Endometrial microvascular endothelial cells (primary cell): ENCODE data around the gene TNN. TPM values are rescaled to one million over a fixed set of nuclear protein-coding genes. Genes with fewer than 3 reads are reported as not detected.
"Not testable (repeated sequence)": the region's sequence is repeated elsewhere in the genome, so short reads cannot be mapped to it uniquely, and the experiment has no call there.

Experiments used
- in situ Hi-C: cut with HindIII; loops from 2 replicates; pipeline ENCODE4 v1.10.0; 2017; ENCODE audit warnings: low sequenced_read_pairs, low pct_unique_long_range_greater_than_20kb; ENCODE audit errors: inconsistent ontology term
- total RNA-seq: library from RNA; depleted of rRNA; stranded (reverse); fragments of >200 nt; gene quantifications from one replicate; pipeline ENCODE4 v1.2.3, GENCODE V29; 2015; ENCODE audit errors: inconsistent ontology term

Gene TNN, protein sequence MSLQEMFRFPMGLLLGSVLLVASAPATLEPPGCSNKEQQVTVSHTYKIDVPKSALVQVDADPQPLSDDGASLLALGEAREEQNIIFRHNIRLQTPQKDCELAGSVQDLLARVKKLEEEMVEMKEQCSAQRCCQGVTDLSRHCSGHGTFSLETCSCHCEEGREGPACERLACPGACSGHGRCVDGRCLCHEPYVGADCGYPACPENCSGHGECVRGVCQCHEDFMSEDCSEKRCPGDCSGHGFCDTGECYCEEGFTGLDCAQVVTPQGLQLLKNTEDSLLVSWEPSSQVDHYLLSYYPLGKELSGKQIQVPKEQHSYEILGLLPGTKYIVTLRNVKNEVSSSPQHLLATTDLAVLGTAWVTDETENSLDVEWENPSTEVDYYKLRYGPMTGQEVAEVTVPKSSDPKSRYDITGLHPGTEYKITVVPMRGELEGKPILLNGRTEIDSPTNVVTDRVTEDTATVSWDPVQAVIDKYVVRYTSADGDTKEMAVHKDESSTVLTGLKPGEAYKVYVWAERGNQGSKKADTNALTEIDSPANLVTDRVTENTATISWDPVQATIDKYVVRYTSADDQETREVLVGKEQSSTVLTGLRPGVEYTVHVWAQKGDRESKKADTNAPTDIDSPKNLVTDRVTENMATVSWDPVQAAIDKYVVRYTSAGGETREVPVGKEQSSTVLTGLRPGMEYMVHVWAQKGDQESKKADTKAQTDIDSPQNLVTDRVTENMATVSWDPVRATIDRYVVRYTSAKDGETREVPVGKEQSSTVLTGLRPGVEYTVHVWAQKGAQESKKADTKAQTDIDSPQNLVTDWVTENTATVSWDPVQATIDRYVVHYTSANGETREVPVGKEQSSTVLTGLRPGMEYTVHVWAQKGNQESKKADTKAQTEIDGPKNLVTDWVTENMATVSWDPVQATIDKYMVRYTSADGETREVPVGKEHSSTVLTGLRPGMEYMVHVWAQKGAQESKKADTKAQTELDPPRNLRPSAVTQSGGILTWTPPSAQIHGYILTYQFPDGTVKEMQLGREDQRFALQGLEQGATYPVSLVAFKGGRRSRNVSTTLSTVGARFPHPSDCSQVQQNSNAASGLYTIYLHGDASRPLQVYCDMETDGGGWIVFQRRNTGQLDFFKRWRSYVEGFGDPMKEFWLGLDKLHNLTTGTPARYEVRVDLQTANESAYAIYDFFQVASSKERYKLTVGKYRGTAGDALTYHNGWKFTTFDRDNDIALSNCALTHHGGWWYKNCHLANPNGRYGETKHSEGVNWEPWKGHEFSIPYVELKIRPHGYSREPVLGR (N-terminal part only)
- not detected for total RNA-seq

DNA sequence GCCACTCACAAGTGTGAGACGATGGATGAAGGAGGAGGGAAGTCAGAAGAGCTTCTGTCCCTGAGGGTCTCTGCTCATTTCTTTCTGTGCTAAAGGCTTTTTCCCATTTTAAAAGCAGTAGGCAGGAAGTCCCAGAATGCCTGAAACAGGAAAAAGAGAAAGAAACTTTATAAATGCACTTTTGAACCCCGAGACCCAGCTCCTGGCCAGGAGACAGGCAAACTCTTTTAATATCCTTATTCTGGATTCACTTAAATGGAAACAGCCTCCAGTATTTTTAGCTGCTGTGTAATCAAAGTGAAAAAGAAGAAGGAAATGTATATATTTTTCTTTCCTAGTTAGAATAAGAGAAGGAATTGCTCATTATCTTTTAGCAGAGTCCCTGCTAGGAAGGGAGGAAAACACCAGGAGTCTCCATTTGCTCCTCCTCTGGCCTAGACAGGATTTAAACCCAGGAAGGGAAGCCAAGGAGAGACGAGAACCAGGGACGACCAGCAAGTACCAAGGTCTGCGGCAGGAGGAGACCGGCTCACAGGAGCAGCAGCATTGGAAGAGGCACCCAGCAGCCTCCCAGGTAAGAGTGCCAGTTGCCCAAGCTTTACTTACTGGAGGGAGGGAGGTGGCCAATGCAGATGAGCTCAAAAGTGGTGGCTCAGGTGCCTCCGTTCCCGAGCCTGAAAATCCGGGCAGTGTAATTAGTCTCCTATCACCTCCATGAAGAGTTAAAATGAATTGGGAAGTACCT is at the start of gene TNN:
TSS of gene TNN (plus strand) at position 472 of the 745 bp plus-strand sequence. CDS start 9,586 bp downstream, outside the sequence.
- in situ Hi-C loops, result no loop called here

DNA sequence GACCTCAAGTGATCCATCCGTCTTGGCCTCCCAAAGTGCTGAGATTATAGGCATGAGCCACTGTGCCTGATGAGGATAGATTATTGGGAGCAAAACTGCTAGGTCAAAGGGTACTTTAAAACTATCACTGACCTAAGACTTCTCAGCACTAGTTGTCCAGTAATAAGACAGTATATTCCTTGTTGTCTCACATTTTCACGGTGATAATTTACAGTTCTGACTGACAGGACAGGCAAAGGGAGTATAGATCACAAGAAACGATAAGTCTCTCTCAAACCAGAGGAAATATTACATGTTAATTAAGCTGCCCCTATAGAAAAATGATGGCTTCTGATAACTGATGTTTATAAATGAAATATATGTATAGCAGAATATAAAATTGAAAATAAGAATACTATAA is 48.1 kb upstream of the TNN start:
- in situ Hi-C loops, result no loop called here

DNA sequence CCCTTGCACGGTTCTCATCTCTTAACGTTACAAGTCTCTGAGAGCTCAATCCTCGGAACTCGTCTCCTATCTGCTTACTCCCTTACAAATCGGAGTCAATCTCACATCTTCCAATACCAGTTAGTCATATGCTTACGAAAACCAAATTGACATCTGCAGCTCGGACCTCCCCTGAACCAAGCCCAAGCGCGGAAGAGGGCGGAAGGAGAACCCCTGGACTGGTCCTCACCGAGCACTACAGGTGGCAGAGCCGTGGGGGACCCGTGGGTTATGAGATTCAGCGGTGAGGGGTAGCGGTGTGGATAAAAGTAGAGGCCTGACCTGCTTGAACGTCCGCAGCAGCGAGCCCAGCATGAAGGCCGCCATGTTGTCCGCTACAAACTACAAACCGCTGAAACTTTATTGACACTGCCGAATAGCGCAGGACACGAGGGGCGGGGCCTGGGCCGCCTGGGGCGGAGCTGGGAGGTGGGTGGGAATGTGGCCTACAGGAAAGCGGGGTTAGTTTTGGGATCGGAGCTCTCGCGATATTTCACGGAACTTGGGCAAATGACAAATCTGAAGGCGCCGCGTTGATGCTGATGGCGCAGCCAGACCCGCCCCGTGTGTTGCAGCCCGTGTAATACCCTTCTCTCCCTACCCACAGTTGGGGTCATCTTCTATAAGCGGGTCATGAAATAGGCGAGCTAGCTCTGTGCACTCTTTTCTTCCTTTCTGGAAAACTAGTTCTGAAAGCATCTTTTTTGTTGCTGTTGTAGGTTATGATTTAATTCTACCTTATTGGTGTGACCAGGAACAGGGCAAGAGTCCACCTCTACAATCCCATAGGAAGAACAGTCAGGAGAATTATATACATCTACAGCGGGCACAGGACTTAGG is 44.4 kb upstream of the TNN start, which contains the start of gene MRPS14:
TSS of gene MRPS14 (minus strand) at position 383 of the 879 bp plus-strand sequence. CDS start at position 366, 17 bp downstream.
- in situ Hi-C loops, result no loop called here

DNA sequence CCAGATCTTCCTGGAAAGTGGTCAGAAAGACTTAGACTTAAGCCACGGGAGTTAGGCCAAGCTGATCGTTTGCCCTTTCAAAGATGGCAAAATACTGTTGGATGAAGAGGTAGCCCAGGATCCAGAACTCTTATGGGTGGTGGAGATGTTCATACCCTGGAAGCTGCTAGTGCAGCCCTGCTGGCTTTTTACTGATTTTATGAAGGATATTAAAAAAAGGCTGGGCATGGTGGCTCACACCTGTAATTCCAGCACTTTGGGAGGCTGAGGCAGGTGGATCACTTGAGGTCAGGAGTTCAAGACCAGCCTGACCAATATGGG is 43.8 kb upstream of the TNN start:
- in situ Hi-C loops, result not testable (repeated sequence)

DNA sequence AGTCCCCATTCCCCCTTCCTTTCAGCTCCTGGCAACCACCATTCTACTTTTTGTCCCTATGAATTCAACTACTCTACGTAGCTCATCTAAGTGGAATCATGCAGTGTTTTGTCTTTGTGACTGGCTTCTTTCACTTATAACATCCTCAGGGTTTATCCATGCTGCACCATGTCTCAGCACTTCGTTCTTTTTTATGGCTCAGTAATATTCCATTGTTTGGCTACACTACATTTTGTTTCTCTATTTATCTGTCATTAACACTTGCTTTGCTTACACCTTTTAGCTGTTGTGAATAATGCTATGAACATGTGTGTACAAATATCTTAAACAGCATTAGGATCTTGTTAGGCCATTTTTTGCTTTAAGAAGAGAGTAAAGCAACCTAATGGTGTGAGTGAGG is 42.9 kb upstream of the TNN start:
- in situ Hi-C loops, result no loop called here

DNA sequence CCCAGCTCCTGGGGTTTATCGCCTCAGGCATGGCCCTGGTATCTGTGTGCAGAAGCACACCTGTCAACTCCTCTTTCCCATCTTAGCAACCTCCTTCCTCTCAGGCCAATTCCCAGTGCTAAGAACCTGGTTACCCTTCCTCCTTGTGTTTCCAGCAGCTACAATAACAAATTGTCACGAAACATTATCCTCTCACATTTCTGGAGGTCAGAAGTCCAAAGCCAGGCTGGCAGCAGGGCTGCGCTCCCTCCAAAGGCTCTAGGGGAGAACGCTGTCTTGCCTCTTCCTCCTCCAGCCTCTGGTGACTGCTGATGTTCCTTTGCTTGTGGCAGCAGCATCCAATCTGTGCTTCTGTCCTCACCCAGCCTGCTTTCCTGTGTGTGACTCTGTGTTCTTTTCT is 33.7 kb upstream of the TNN start:
- in situ Hi-C loops, result no loop called here

DNA sequence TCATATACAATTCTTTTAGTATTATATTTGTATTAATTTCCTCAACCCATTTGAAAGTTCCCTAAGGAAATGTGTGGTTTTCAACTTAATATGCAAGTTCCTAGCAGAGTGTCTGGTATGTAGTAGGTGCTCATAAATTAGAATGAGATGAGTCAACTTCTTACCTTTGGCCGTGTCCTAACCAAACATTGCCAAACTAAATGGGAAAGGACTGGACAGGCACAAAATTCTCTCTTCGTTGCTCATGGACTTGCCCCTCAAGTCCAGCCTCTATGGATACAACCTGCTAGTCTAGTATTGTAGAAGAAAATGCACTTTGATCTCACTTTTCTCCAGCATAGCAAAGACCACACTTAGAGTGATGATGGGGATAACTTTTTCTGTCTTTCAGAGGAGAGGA is 32.9 kb upstream of the TNN start:
- in situ Hi-C loops, result no loop called here

DNA sequence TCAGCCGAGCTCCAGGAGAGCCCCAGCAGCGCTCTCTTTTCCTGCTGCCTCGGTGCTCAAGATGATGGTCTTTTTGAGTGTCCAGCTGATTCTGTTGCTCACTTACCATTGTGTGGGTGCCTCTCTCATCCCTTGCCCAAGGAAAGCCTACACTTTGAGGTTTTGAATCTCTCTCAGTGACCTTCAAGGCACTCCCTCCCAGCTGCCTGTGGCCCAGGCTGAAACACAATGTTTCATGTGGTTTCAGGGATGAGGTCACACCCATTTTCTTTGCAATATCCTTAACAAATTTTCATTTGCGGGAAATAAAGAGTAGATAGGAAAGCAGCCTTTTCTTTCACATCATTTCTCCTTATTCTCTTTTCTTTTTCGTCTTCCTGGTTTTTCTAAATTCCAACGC is 31.8 kb upstream of the TNN start:
- in situ Hi-C loops, result no loop called here

DNA sequence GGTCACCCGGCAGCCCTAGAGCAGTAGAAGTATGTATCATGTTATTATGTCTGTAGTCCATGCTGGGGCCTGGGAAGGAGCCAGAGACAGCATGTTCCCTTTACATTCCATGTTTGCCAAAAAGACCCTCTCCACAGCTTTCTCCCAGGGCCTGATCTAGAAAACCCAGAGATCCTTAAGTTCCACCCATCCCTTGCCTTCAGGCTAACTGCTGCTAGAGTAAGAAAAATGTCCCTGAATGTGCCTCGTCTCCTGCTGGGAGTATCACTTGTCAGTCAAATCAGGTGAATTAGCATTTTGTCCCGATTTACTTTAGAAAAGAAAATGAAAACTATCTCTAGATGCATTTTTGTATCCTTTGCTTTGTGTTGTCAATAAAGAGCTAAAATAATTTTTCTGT is 31.2 kb upstream of the TNN start:
- in situ Hi-C loops, result no loop called here

DNA sequence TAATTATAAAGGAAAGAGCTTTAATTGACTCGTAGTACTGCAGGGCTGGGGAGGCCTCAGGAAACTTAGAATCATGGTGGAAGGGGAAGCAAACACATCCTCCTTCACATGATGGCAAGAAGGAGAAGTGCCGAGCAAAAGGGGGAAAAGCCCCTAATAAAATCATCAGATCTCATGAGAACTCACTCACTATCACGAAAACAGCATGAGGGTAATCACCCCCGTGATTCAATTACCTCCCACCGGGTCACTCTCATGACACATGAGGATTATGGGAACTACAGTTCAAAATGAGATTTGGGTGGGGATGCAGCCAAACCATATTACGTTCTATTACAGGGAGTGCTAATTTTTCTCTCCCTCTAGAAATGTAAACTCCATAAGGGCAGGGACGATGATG is 30.2 kb upstream of the TNN start:
- in situ Hi-C loops, result no loop called here

DNA sequence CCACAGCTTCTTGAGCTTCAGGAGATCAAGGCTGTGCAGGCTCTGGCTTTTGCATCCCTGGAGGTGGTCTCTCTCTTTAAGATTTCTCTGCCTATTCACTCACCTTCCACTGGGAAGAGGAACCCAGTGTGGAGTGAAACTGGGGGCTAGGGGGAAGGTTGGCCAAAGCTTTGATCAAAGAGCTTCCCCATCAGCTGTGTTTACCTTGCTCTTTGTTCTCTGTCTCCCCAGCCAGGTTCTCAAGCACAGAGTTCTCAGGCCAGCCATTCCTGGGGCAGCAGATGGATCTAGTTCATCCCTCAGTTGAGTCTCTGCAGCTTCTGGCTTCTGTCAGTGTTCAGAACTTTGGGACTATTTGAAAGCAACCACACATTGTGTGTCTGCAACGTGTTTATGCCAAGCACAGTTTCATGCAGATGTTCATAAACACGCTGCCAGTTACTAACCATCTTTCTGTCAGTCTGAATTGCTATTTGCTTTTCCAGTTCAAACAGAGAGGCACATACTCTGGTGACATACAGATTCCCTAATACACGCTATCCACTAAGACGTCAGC is 27.2 kb upstream of the TNN start:
- in situ Hi-C loops, result no loop called here

DNA sequence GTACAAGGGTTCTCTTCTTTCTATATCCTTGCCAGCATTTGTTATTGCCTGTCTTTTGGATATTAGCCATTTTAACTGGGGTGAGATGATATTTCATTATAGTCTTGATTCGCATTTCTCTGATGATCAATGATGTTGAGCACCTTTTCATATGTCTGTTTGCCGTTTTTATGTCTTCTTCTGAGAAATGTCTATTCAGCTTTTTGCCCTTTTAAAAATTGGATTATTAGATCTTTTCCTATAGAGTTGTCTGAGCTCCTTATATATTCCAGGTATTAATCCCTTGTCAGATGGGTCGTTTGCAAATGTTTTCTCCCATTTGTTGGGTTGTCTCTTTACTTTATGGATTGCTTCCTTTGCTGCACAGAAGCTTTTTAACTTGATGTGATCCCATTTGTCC is 25.0 kb upstream of the TNN start:
- in situ Hi-C loops, result no loop called here

DNA sequence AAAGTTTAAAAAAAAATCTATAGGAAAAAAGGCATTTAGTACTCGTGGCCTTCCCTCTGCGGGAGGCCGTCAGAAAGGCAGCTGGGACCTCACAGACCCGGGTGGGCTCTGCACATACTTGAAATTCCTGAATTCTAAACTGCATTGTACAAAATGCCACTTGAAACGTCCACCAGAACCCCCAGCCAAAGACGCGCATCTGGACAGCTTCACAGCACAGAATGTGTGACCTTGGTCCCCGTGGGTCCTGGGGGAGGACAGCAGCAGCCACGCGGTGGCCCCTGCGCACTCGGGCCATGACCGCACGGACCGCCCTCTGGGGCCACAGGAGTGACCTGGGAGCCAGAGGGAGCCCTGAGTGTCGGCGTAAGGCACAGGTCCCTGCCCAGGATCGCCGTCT is 23.8 kb upstream of the TNN start:
- in situ Hi-C loops, result no loop called here

DNA sequence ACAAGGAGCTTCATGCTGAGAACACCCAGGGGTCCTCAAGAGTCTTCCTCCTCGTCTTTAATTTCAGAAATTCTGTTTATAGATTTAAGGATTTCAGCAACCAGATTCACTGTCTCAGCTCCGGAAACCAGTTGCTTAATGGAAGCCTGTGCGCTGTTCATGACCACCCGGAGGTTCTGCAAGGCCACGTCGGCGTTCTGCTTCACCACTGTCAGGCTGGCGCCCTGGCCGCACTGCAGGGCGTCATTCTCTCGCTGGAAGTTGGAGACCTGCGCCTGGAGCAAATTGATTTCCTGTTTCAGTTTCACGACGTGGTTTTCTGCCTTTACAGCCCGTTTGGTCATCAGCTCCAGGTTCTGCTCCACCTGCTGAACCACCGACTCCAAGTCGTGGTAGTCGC is 23.0 kb upstream of the TNN start:
- in situ Hi-C loops, result not testable (repeated sequence)

DNA sequence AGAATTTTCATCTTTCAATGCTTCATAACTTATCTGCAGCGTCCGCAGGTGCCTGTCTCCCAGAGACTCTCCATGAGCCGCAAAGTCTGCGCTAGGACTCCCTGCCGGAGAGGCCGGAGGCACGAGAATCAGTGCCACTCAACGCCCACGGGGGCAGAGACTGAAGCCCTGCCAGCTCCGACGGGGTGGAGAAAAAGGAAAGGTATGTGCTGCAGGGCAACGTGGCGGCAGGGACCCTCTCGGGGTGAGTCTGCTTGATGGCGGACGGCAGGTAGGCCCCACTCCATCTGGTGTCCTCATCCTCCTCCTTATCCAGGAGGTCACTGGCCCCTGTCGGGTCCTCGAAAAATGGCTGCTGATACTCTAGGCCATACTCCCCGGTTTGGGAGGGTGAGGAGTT is 22.5 kb upstream of the TNN start:
- in situ Hi-C loops, result no loop called here

DNA sequence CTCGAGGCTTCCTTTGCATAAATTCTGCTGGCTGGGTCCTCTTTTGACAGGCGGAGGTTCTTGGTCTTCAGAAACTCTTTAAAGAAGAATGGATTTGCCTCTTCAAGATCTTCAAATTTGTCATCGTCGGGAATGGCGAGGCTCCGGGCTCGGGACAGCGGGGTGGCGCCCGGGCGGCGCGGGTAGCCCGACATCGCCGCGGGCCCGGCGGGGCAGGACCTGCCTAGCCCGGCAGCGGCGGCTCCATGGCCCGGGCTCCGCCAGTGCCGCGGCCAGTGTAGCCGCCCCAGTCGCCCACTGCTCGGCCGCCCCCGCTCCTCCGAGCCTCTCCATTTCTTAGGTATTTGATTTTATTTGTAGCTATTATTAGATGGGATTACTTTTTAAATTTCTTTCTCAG is 22.1 kb upstream of the TNN start:
- in situ Hi-C loops, result no loop called here

DNA sequence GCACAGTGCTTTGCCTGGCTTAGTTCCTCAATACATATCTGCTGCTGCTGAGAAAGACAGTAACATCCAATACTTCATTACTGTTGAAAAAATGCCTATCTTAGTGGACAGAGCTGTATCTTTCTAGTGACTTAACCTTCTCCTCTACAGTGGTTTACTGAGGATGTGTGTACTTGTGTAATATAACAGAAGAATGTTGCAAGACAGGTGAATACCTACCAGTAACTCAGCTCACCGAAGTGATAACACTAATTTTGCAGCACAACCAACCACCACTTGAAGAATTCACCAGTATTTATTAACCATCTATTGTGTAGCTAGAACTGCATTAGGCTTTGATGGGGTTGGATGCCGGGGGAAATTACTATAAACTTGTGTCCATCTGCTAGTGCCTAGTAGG is 16.6 kb upstream of the TNN start:
- in situ Hi-C loops, result no loop called here
